HG02870 (cell line): Measurements from ENCODE around the gene CCNB3.
A peak's percentile ranks its signal among the peaks of the same experiment; 100 is the strongest.
"Not testable (repeated sequence)": the region's sequence is repeated elsewhere in the genome, so short reads cannot be mapped to it uniquely, and the experiment has no call there.

Source experiments
- ATAC-seq: cut with Tn5 transposase; IDR thresholded peaks from one replicate; pipeline ENCODE4 v1.9.1; 2021; ENCODE audit warnings: mild to moderate bottlenecking, moderate library complexity; ENCODE audit not compliant: unreplicated experiment

CCNB3 gene

GRCh38 chrX:50204364-50204899 lies at the start of gene CCNB3:
CCNB3 (plus strand) TSS chrX:50204765; CDS start chrX:50285164, 80,399 bp downstream.
- peak; percentile 97 for ATAC-seq

GRCh38 chrX:50157545-50158135 lies 46.9 kb upstream of the CCNB3 start:
- ATAC-seq: no peak

- no peak for ATAC-seq
Observed at GRCh38 chrX:50158593-50158992, 46.0 kb upstream of the CCNB3 start.

GRCh38 chrX:50161127-50161526 lies 43.4 kb upstream of the CCNB3 start:
- no peak for ATAC-seq

- no peak for ATAC-seq
Observed at GRCh38 chrX:50165727-50166126, 38.8 kb upstream of the CCNB3 start.

GRCh38 chrX:50167366-50167765 lies 37.2 kb upstream of the CCNB3 start:
- no peak for ATAC-seq

GRCh38 chrX:50168241-50168687 lies 36.3 kb upstream of the CCNB3 start:
- ATAC-seq: peak; percentile 75

GRCh38 chrX:50169717-50170116 lies 34.8 kb upstream of the CCNB3 start:
- ATAC-seq: no peak

- no peak for ATAC-seq
Observed at GRCh38 chrX:50180073-50180940, 24.3 kb upstream of the CCNB3 start.

GRCh38 chrX:50183891-50184290 lies 20.7 kb upstream of the CCNB3 start:
- ATAC-seq: no peak

GRCh38 chrX:50188859-50189600 lies 15.5 kb upstream of the CCNB3 start:
- ATAC-seq: no peak

GRCh38 chrX:50198348-50198747 lies 6.2 kb upstream of the CCNB3 start:
- no peak for ATAC-seq

- no peak for ATAC-seq
Observed at GRCh38 chrX:50200907-50201306, 3.7 kb upstream of the CCNB3 start, which contains the start of gene AKAP4. AKAP4 (minus strand) TSS chrX:50201007; CDS start chrX:50200889, 118 bp downstream.

GRCh38 chrX:50202539-50202938 lies 2.0 kb upstream of the CCNB3 start:
- ATAC-seq: no peak

GRCh38 chrX:50206753-50207152 lies 2.2 kb downstream of the CCNB3 start:
- ATAC-seq: no peak

- no peak for ATAC-seq
Observed at GRCh38 chrX:50211510-50211909, 6.9 kb downstream of the CCNB3 start.

- ATAC-seq: no peak
Observed at GRCh38 chrX:50281253-50281652, 76.7 kb downstream of the CCNB3 start.

- no peak for ATAC-seq
Observed at GRCh38 chrX:50327235-50327634, 122.7 kb downstream of the CCNB3 start.

GRCh38 chrX:50332668-50333067 lies 128.1 kb downstream of the CCNB3 start:
- not testable (repeated sequence) for ATAC-seq

- ATAC-seq: no peak
Observed at GRCh38 chrX:50333308-50333707, 128.7 kb downstream of the CCNB3 start.

- no peak for ATAC-seq
Observed at GRCh38 chrX:50343917-50344316, 139.4 kb downstream of the CCNB3 start.
